WERI-Rb-1 (cell line): Measurements from ENCODE around the gene CHSY1.

Experiments used
- DNase-seq: peaks from one replicate; pipeline ENCODE4 v3.0.0-alpha.2; 2020
- H3K27ac ChIP-seq: fragments of 250-450 bp; sonication (Bioruptor Pico); 2 replicates; pipeline ENCODE4 v1.5.1; 2020; ENCODE audit warnings: mild to moderate bottlenecking, moderate library complexity
- H3K27me3 ChIP-seq: fragments of 250-450 bp; sonication (Bioruptor Pico); 2 replicates; pipeline ENCODE4 v1.5.1; 2021; ENCODE audit warnings: mild to moderate bottlenecking, low read depth, moderate library complexity; ENCODE audit not compliant: insufficient read depth, severe bottlenecking
- H3K36me3 ChIP-seq: fragments of 250-450 bp; sonication (Bioruptor Pico); 2 replicates; pipeline ENCODE4 v1.5.1; 2020; ENCODE audit warnings: mild to moderate bottlenecking, moderate library complexity
- H3K4me3 ChIP-seq: 2 replicates; pipeline ENCODE4 v1.5.1; 2011; ENCODE audit warnings: low read depth, mild to moderate bottlenecking, control low read depth, low read length
- H3K9me3 ChIP-seq: fragments of 250-450 bp; sonication (Bioruptor Pico); 2 replicates; pipeline ENCODE4 v1.5.1; 2021; ENCODE audit warnings: mild to moderate bottlenecking, moderate library complexity; ENCODE audit not compliant: severe bottlenecking
- CTCF ChIP-seq: IDR thresholded peaks from 2 replicates; pipeline ENCODE4 v1.5.1; 2011; ENCODE audit warnings: low read depth, mild to moderate bottlenecking, control low read depth, inconsistent platforms, low read length

The CHSY1 gene

GRCh38 chr15:101201411-101202174 lies 50.3 kb downstream of the CHSY1 start:
- Histone ChIP-seq H3K27me3 (no peaks in the 10 kb centered on the region), H3K36me3 (no peaks in the 10 kb centered on the region), H3K4me3 (no peak overlapping the region), H3K27ac (no peak overlapping the region), H3K9me3 (no peaks in the 10 kb centered on the region)
- no peak for DNase-seq
- no peak for TF ChIP-seq CTCF

GRCh38 chr15:101200181-101200580 lies 51.7 kb downstream of the CHSY1 start:
- Histone ChIP-seq H3K9me3 (no peaks in the 10 kb centered on the region), H3K36me3 (no peaks in the 10 kb centered on the region), H3K27me3 (no peaks in the 10 kb centered on the region), H3K4me3 (no peak overlapping the region), H3K27ac (no peak overlapping the region)
- no peak for DNase-seq
- TF ChIP-seq CTCF: no peak

GRCh38 chr15:101198800-101199199 lies 53.0 kb downstream of the CHSY1 start:
- no peak for DNase-seq
- H3K27ac ChIP-seq: no peak overlapping the region
- no peaks in the 10 kb centered on the region for H3K27me3 ChIP-seq
- H3K36me3 ChIP-seq: no peaks in the 10 kb centered on the region
- no peak for TF ChIP-seq CTCF
- H3K9me3 ChIP-seq: no peaks in the 10 kb centered on the region
- no peak overlapping the region for H3K4me3 ChIP-seq

DNA sequence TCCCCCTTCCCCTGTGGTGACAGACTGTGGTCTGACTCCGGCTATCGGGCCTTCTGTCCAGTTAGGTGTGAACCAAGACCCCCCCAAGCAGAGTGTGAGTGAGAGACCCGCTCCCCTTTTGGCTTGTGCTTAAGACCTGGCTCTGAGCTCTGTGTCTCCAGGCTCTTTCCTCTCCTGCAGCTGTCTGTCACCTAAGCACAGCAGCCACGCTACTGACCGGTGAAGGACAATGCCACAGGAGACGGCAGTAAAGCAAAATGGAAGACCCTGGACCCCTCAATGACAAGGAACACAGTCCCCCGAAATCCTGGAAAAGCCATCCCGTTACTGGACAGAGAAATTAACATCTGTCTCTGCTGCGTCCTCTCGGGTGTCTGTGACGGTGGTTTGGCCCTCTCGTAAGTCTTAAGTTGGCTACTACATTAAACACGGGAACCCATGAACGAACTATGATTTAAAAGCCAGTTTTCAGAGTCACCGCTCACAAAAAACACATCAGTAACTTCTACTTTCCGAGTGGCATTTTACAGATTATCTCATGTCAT lies 53.7 kb downstream of the CHSY1 start:
- no peak for TF ChIP-seq CTCF
- Histone ChIP-seq H3K9me3 (no peaks in the 10 kb centered on the region), H3K27me3 (no peaks in the 10 kb centered on the region), H3K27ac (no peak overlapping the region), H3K36me3 (no peaks in the 10 kb centered on the region), H3K4me3 (no peak overlapping the region)
- DNase-seq: no peak

GRCh38 chr15:101194546-101195125 lies 57.2 kb downstream of the CHSY1 start:
- DNase-seq: no peak

More at GRCh38 chr15:101194546-101195125, 57.2 kb downstream of the CHSY1 start:
- H3K27me3 ChIP-seq: no peaks in the 10 kb centered on the region
- H3K36me3 ChIP-seq: no peaks in the 10 kb centered on the region
- no peak overlapping the region for H3K4me3 ChIP-seq
- no peak overlapping the region for H3K27ac ChIP-seq
- no peaks in the 10 kb centered on the region for H3K9me3 ChIP-seq
- TF ChIP-seq CTCF: no peak
